Hepatocyte (in vitro differentiated cells): ENCODE data around the gene RBM47.

Experiments used
- CTCF ChIP-seq: fragments of 200-600 bp; sonication (generic); IDR thresholded peaks from 2 replicates; pipeline ENCODE4 v1.5.1; 2016; ENCODE audit warnings: antibody characterized with exemption, mild to moderate bottlenecking; ENCODE audit not compliant: poor library complexity
- EZH2 ChIP-seq: fragments of 200-600 bp; sonication (generic); IDR thresholded peaks from 2 replicates; pipeline ENCODE4 v1.6.1; 2016; ENCODE audit warnings: antibody characterized with exemption, mild to moderate bottlenecking, borderline replicate concordance

GRCh38 chr4:40562681-40563080 is 67.0 kb downstream of the RBM47 start:
- TF ChIP-seq EZH2 (no peak), CTCF (no peak)
